Mesendoderm (in vitro differentiated cells): ENCODE measurements around the gene ATP2A2.

Source experiments
- DNase-seq: peaks from one replicate; pipeline ENCODE4 v3.0.0; 2013
- H2AK5ac ChIP-seq: 2 replicates; pipeline ENCODE4 v1.6.1; 2013; ENCODE audit warnings: low read length, inconsistent platforms
- H2BK120ac ChIP-seq: 2 replicates; pipeline ENCODE4 v1.6.1; 2013; ENCODE audit warnings: low read depth, mild to moderate bottlenecking, low read length, moderate library complexity, mixed read lengths
- H2BK15ac ChIP-seq: replicated peaks from 2 replicates; pipeline ENCODE4 v1.6.1; 2013; ENCODE audit warnings: low read depth, mild to moderate bottlenecking, moderate library complexity
- H2BK5ac ChIP-seq: 2 replicates; pipeline ENCODE4 v1.6.1; 2013; ENCODE audit warnings: low read length, inconsistent platforms
- H3K18ac ChIP-seq: 2 replicates; pipeline ENCODE4 v1.6.1; 2013; ENCODE audit warnings: mild to moderate bottlenecking, low read length, mixed read lengths
- H3K23ac ChIP-seq: one replicate; pipeline ENCODE4 v1.6.1; 2013; ENCODE audit warnings: low read length
- H3K27ac ChIP-seq: 2 replicates; pipeline ENCODE4 v1.5.1; 2013; ENCODE audit warnings: low read depth, mild to moderate bottlenecking, inconsistent platforms, low read length, moderate library complexity
- H3K27me3 ChIP-seq: 2 replicates; pipeline ENCODE4 v1.6.1; 2013; ENCODE audit warnings: low read length, control low read depth, mild to moderate bottlenecking, inconsistent platforms; ENCODE audit not compliant: insufficient read depth, poor library complexity
- H3K36me3 ChIP-seq: 2 replicates; pipeline ENCODE4 v1.6.1; 2013; ENCODE audit warnings: low read length, inconsistent platforms; ENCODE audit not compliant: control insufficient read depth, insufficient read depth
- H3K4ac ChIP-seq: one replicate; pipeline ENCODE4 v1.6.1; 2013; ENCODE audit warnings: low read depth, mild to moderate bottlenecking, low read length, moderate library complexity
- H3K4me1 ChIP-seq: 2 replicates; pipeline ENCODE4 v1.6.1; 2013; ENCODE audit warnings: low read depth, low read length, inconsistent platforms; ENCODE audit not compliant: control insufficient read depth
- H3K4me2 ChIP-seq: 2 replicates; pipeline ENCODE4 v1.6.1; 2013; ENCODE audit warnings: low read length
- H3K4me3 ChIP-seq: 2 replicates; pipeline ENCODE4 v1.5.1; 2013; ENCODE audit warnings: mild to moderate bottlenecking, low read length
- H3K56ac ChIP-seq: one replicate; pipeline ENCODE4 v1.6.1; 2013; ENCODE audit warnings: low read length
- H3K79me1 ChIP-seq: 2 replicates; pipeline ENCODE4 v1.6.1; 2013; ENCODE audit warnings: low read length, inconsistent platforms
- H3K79me2 ChIP-seq: 2 replicates; pipeline ENCODE4 v1.6.1; 2013; ENCODE audit warnings: mild to moderate bottlenecking, low read length; ENCODE audit not compliant: control insufficient read depth, insufficient read depth
- H3K9ac ChIP-seq: 2 replicates; pipeline ENCODE4 v1.6.1; 2013; ENCODE audit warnings: low read length, inconsistent platforms
- H4K5ac ChIP-seq: one replicate; pipeline ENCODE4 v1.6.1; 2013; ENCODE audit warnings: low read length
- H4K8ac ChIP-seq: one replicate; pipeline ENCODE4 v1.6.1; 2013; ENCODE audit warnings: low read depth, mild to moderate bottlenecking, control low read depth, low read length, moderate library complexity
- WGBS: extraction: QIAGEN DNeasy Blood & Tissue Kit; methylation state at CpG from one replicate; pipeline ENCODE4 v1.1.7; 2013; ENCODE audit warnings: low lambda C conversion rate, missing lambda C conversion rate; ENCODE audit not compliant: insufficient coverage; ENCODE audit errors: extremely low coverage; 5-methylcytosine and 5-hydroxymethylcytosine counted together

The ATP2A2 gene

GRCh38 chr12:110345963-110346362 lies 64.9 kb downstream of the ATP2A2 start:
- Histone ChIP-seq H3K79me1 (no peaks in the 10 kb centered on the region), H3K4me1 (no peaks in the 10 kb centered on the region), H3K4me2 (no peak overlapping the region), H3K18ac (no peak overlapping the region), H3K23ac (no peak overlapping the region), H4K8ac (no peak overlapping the region), H3K27me3 (no peaks in the 10 kb centered on the region), H3K56ac (no peak overlapping the region), H3K4me3 (no peak overlapping the region), H2BK120ac (no peak overlapping the region), H3K79me2 (no peaks in the 10 kb centered on the region), H2AK5ac (no peak overlapping the region), H3K36me3 (peaks cover 32% of the 10 kb centered on the region), H3K27ac (no peak overlapping the region), H3K9ac (no peak overlapping the region), H2BK5ac (no peak overlapping the region), H3K4ac (no peak overlapping the region), H2BK15ac (no peak overlapping the region), H4K5ac (no peak overlapping the region)
- peak; percentile 14 for DNase-seq
- WGBS, result no CpG with 5 or more reads among the region's 12 CpGs

- no CpG with 5 or more reads among the region's 8 CpGs for WGBS
- Histone ChIP-seq H2BK120ac (no peak overlapping the region), H3K56ac (no peak overlapping the region), H3K79me2 (no peaks in the 10 kb centered on the region), H4K8ac (no peak overlapping the region), H3K27ac (no peak overlapping the region), H3K18ac (no peak overlapping the region), H3K23ac (no peak overlapping the region), H4K5ac (no peak overlapping the region), H2BK5ac (no peak overlapping the region), H3K79me1 (no peaks in the 10 kb centered on the region), H3K36me3 (peaks cover 28% of the 10 kb centered on the region), H2AK5ac (no peak overlapping the region), H3K4me2 (no peak overlapping the region), H3K27me3 (no peaks in the 10 kb centered on the region), H3K4me1 (no peaks in the 10 kb centered on the region), H3K4me3 (no peak overlapping the region), H2BK15ac (no peak overlapping the region), H3K9ac (no peak overlapping the region), H3K4ac (no peak overlapping the region)
- DNase-seq, result no peak
Measured at GRCh38 chr12:110347767-110348166, 66.7 kb downstream of the ATP2A2 start.

GRCh38 chr12:110348431-110349059 lies 67.5 kb downstream of the ATP2A2 start:
- Histone ChIP-seq H2BK15ac (no peak overlapping the region), H3K4ac (no peak overlapping the region), H3K23ac (no peak overlapping the region), H2BK5ac (no peak overlapping the region), H3K79me1 (no peaks in the 10 kb centered on the region), H3K36me3 (peaks cover 28% of the 10 kb centered on the region), H3K79me2 (no peaks in the 10 kb centered on the region), H3K9ac (no peak overlapping the region), H3K27me3 (no peaks in the 10 kb centered on the region), H3K4me1 (no peaks in the 10 kb centered on the region), H4K5ac (no peak overlapping the region), H4K8ac (no peak overlapping the region), H2BK120ac (no peak overlapping the region), H3K4me2 (no peak overlapping the region), H2AK5ac (no peak overlapping the region), H3K27ac (no peak overlapping the region), H3K4me3 (no peak overlapping the region), H3K18ac (no peak overlapping the region), H3K56ac (no peak overlapping the region)
- no CpG with 5 or more reads among the region's 7 CpGs for WGBS
- no peak for DNase-seq

GRCh38 chr12:110349096-110349495 lies 68.0 kb downstream of the ATP2A2 start:
- no peaks in the 10 kb centered on the region for H3K79me1 ChIP-seq
- no peaks in the 10 kb centered on the region for H3K27me3 ChIP-seq
- no peak overlapping the region for H3K27ac ChIP-seq
- H3K9ac ChIP-seq, result no peak overlapping the region
- H3K79me2 ChIP-seq, result no peaks in the 10 kb centered on the region
- no peak overlapping the region for H3K18ac ChIP-seq
- H2BK15ac ChIP-seq, result no peak overlapping the region
- H3K4me3 ChIP-seq, result no peak overlapping the region
- no CpG with 5 or more reads among the region's 4 CpGs for WGBS
- no peaks in the 10 kb centered on the region for H3K4me1 ChIP-seq
- no peak overlapping the region for H2BK120ac ChIP-seq
- H2BK5ac ChIP-seq, result no peak overlapping the region
- H3K56ac ChIP-seq, result no peak overlapping the region
- H3K36me3 ChIP-seq, result peaks cover 24% of the 10 kb centered on the region
- H4K5ac ChIP-seq, result no peak overlapping the region
- no peak overlapping the region for H4K8ac ChIP-seq
- no peak overlapping the region for H3K4me2 ChIP-seq
- no peak overlapping the region for H3K4ac ChIP-seq
- no peak for DNase-seq
- no peak overlapping the region for H3K23ac ChIP-seq
- H2AK5ac ChIP-seq, result no peak overlapping the region

GRCh38 chr12:110349514-110350151 lies 68.6 kb downstream of the ATP2A2 start:
- no peak overlapping the region for H2BK15ac ChIP-seq
- H3K79me2 ChIP-seq, result no peaks in the 10 kb centered on the region
- H3K4me1 ChIP-seq, result no peaks in the 10 kb centered on the region
- H2BK5ac ChIP-seq, result no peak overlapping the region
- no peaks in the 10 kb centered on the region for H3K79me1 ChIP-seq
- no peak overlapping the region for H3K4me3 ChIP-seq
- WGBS, result no CpG with 5 or more reads among the region's 12 CpGs
- no peak overlapping the region for H3K4me2 ChIP-seq
- H3K18ac ChIP-seq, result no peak overlapping the region
- H3K27ac ChIP-seq, result no peak overlapping the region
- no peak overlapping the region for H3K4ac ChIP-seq
- H3K23ac ChIP-seq, result no peak overlapping the region
- H2BK120ac ChIP-seq, result no peak overlapping the region
- H3K36me3 ChIP-seq, result peaks cover 20% of the 10 kb centered on the region
- no peak overlapping the region for H2AK5ac ChIP-seq
- no peak overlapping the region for H3K9ac ChIP-seq
- no peak overlapping the region for H4K8ac ChIP-seq
- no peaks in the 10 kb centered on the region for H3K27me3 ChIP-seq
- no peak for DNase-seq
- no peak overlapping the region for H4K5ac ChIP-seq
- H3K56ac ChIP-seq, result no peak overlapping the region

- H3K36me3 ChIP-seq, result peaks cover 9% of the 10 kb centered on the region
- no peak overlapping the region for H3K56ac ChIP-seq
- no peak overlapping the region for H4K8ac ChIP-seq
- no peaks in the 10 kb centered on the region for H3K4me1 ChIP-seq
- H3K27me3 ChIP-seq, result no peaks in the 10 kb centered on the region
- no peak overlapping the region for H3K18ac ChIP-seq
- H3K79me2 ChIP-seq, result no peaks in the 10 kb centered on the region
- no peak overlapping the region for H2BK120ac ChIP-seq
- H2AK5ac ChIP-seq, result no peak overlapping the region
- H2BK15ac ChIP-seq, result no peak overlapping the region
- H3K79me1 ChIP-seq, result no peaks in the 10 kb centered on the region
- H2BK5ac ChIP-seq, result no peak overlapping the region
- WGBS, result no CpG with 5 or more reads among the region's 8 CpGs
- H3K4me3 ChIP-seq, result no peak overlapping the region
- H3K4me2 ChIP-seq, result no peak overlapping the region
- DNase-seq, result no peak
- no peak overlapping the region for H3K9ac ChIP-seq
- no peak overlapping the region for H3K4ac ChIP-seq
- H4K5ac ChIP-seq, result no peak overlapping the region
- H3K27ac ChIP-seq, result no peak overlapping the region
- no peak overlapping the region for H3K23ac ChIP-seq
Measured at GRCh38 chr12:110351119-110351518, 70.1 kb downstream of the ATP2A2 start.
